ENCODE measurements around the gene TRA2A. TPM values are rescaled to one million over a fixed set of nuclear protein-coding genes. Genes with fewer than 3 reads are reported as not detected.

TRA2A gene
- total and polyA plus RNA-seq, 2 of the 13 experiments (the other 11 are each of a cell fraction or from before 2014, with no cell fraction given): 39.1 to 41.6 TPM

DNA sequence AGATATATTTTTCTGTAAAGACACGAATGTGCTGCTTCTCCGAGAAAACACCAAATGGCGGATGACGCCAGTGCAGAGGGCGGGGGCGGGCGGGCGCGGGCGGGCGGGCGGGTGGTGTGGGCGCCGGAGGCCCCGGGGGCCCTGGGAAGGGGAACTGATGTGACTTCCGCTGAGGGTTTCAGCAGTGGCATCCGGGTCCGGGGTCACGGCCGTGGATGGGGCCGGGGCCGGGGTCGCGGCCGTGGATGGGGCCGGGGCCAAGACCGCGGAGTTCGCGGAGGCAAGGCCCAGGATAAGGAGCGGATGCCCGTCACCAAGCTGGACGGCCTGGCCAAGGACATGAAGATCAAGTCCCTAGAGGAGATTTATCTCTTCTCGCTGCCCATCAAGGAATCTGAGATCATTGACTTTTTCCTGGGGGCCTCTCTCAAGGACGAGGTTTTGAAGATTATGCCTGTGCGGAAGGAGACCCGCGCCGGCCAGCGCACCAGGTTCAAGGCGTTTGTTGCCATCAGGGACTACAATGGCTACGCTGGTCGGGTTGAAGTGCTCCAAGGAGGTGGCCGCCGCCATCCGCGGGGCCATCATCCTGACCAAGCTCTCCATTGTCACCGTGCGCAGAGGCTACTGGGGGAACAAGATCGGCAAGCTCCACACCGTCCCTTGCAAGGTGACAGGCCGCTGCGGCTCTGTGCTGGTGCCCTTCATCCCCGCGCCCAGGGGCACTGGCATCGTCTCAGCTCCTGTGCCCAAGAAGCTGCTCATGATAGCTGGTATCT is 41.2 kb downstream of the TRA2A start (continued):
- TF ChIP-seq ZNF280D (CRISPR knock-in tag; IDR thresholded peaks at IDR 0.05) (no peak), AGO2 (optimal IDR thresholded peaks at IDR 0.05; ENCODE audit: low read depth, low read length) (peak; percentile 64), ZFP36L1 (CRISPR knock-in tag; IDR thresholded peaks at IDR 0.05) (no peak), ZNF446 (CRISPR knock-in tag; IDR thresholded peaks at IDR 0.05) (0 out of 2 replicates have a peak, but pooled peaks have one; percentile 24), MYNN (CRISPR knock-in tag; IDR thresholded peaks at IDR 0.05; ENCODE audit: low read depth) (no peak), SRSF4 (IDR thresholded peaks at IDR 0.05; ENCODE audit: low read depth, low read length, poor library complexity, severe bottlenecking) (no peak), JUND (CRISPR knock-in tag; IDR thresholded peaks at IDR 0.05) (no peak), ZEB1 (IDR thresholded peaks at IDR 0.05; ENCODE audit: insufficient replicate concordance, low read depth) (no peak), TCF7L2 (IDR thresholded peaks at IDR 0.05; ENCODE audit: low read depth, low read length) (no peak), GATA4 (IDR thresholded peaks at IDR 0.05; ENCODE audit: borderline replicate concordance, low read depth) (no peak), ZSCAN31 (CRISPR knock-in tag; IDR thresholded peaks at IDR 0.05; ENCODE audit: low read depth) (0 out of 2 replicates have a peak, but pooled peaks have one; percentile 39), TMF1 (CRISPR knock-in tag; IDR thresholded peaks at IDR 0.05; ENCODE audit: low read depth) (no peak), ZNF3 (CRISPR knock-in tag; IDR thresholded peaks at IDR 0.05) (no peak), NFAT5 (CRISPR knock-in tag; IDR thresholded peaks at IDR 0.05) (no peak), ZNF615 (CRISPR knock-in tag; IDR thresholded peaks at IDR 0.05; ENCODE audit: borderline replicate concordance) (no peak), ZSCAN12 (CRISPR knock-in tag; IDR thresholded peaks at IDR 0.05) (no peak), THAP11 (CRISPR knock-in tag; IDR thresholded peaks at IDR 0.05) (peak; percentile 57; the same call in 1 of the 2 replicates)
- TF ChIP-seq, protein P1, sequence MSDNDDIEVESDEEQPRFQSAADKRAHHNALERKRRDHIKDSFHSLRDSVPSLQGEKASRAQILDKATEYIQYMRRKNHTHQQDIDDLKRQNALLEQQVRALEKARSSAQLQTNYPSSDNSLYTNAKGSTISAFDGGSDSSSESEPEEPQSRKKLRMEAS (IDR thresholded peaks at IDR 0.05): no peak
- TF ChIP-seq, protein P2, sequence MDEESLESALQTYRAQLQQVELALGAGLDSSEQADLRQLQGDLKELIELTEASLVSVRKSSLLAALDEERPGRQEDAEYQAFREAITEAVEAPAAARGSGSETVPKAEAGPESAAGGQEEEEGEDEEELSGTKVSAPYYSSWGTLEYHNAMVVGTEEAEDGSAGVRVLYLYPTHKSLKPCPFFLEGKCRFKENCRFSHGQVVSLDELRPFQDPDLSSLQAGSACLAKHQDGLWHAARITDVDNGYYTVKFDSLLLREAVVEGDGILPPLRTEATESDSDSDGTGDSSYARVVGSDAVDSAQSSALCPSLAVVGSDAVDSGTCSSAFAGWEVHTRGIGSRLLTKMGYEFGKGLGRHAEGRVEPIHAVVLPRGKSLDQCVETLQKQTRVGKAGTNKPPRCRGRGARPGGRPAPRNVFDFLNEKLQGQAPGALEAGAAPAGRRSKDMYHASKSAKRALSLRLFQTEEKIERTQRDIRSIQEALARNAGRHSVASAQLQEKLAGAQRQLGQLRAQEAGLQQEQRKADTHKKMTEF (CRISPR knock-in tag; IDR thresholded peaks at IDR 0.05): peak; percentile 20; the same call in 1 of the 2 replicates

Measured in HepG2 (cell line).